Uterus (tissue), 2 donors: ENCODE data around the gene FARP2.

Experiments used
- POLR2A ChIP-seq, 2 donors: fragments of 450-650 bp; IDR thresholded peaks; one replicate each; pipeline ENCODE4 v1.6.1; 2016; ENCODE audit warnings: antibody characterized with exemption in 2 of 2, mild to moderate bottlenecking in 1 of 2, moderate library complexity in 1 of 2
- TF ChIP-seq, protein P1 (sequence below), 4 experiments: fragments of 200-600 bp in 2 of 4; fragments of 450-650 bp in 2 of 4; sonication (generic) in 2 of 4; IDR thresholded peaks; one replicate each; pipeline ENCODE4 v1.5.1; 2016 to 2019; ENCODE audit warnings: antibody characterized with exemption in 4 of 4, mild to moderate bottlenecking in 2 of 4, moderate library complexity in 1 of 4

DNA sequence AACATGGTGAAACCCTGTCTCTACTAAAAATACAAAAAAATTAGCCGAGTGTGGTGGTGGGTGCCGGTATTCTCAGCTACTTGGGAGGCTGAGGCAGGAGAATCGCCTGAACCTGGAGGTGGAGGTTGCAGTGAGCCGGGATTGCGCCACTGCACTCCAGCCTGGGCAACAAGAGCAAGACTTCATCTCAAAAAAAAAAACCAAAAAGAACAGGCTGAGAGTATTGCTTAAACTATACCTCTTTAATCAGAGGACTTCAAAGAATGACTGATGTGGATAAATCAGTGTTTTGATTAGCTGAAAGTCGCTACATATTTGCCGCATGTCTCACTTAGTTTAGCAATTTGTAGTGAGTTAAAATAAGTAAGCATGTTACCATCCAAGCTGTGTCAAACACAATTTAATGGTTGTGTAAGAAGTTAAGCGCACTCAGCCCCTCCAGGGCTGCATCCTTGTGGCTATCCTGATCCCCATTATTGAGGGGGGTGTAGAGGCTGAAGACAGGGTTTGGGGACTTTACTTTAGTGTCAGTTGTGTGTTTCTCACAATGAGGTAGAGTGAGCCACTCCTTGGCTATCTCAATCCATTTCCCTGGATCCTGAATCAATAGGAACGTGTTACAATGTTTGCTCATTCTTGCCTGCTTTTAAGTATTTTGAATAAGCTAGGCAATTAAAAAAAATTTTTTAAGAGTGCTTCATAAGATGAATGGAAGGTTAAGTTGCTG lies 11.0 kb upstream of the FARP2 start:
- no peak for TF ChIP-seq POLR2A (IDR thresholded peaks at IDR 0.05)
- TF ChIP-seq, protein P1, sequence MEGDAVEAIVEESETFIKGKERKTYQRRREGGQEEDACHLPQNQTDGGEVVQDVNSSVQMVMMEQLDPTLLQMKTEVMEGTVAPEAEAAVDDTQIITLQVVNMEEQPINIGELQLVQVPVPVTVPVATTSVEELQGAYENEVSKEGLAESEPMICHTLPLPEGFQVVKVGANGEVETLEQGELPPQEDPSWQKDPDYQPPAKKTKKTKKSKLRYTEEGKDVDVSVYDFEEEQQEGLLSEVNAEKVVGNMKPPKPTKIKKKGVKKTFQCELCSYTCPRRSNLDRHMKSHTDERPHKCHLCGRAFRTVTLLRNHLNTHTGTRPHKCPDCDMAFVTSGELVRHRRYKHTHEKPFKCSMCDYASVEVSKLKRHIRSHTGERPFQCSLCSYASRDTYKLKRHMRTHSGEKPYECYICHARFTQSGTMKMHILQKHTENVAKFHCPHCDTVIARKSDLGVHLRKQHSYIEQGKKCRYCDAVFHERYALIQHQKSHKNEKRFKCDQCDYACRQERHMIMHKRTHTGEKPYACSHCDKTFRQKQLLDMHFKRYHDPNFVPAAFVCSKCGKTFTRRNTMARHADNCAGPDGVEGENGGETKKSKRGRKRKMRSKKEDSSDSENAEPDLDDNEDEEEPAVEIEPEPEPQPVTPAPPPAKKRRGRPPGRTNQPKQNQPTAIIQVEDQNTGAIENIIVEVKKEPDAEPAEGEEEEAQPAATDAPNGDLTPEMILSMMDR (IDR thresholded peaks at IDR 0.05): no peak
